Loucy (cell line): Measurements from ENCODE around the gene FFAR3.

Experiments
- H2AFZ ChIP-seq: fragments of 200-600 bp; sonication (generic); 2 replicates; pipeline ENCODE4 v1.6.0; 2016; ENCODE audit warnings: antibody characterized with exemption, mild to moderate bottlenecking, low read length, moderate library complexity
- H3F3A ChIP-seq: fragments of 200-600 bp; 2 replicates; pipeline ENCODE4 v1.6.0; 2016; ENCODE audit warnings: antibody characterized with exemption, low read depth, mild to moderate bottlenecking
- H3K27me3 ChIP-seq: fragments of 200-600 bp; sonication (generic); 2 replicates; pipeline ENCODE4 v1.6.1; 2014; ENCODE audit warnings: low read length, mild to moderate bottlenecking; ENCODE audit not compliant: insufficient read depth, poor library complexity, severe bottlenecking
- H3K36me3 ChIP-seq: fragments of 200-600 bp; sonication (generic); 2 replicates; pipeline ENCODE4 v1.6.1; 2016; ENCODE audit warnings: low read length; ENCODE audit not compliant: insufficient read depth
- H3K4me1 ChIP-seq: fragments of 200-600 bp; sonication (generic); 2 replicates; pipeline ENCODE4 v1.5.1; 2014; ENCODE audit warnings: low read length, mild to moderate bottlenecking; ENCODE audit not compliant: insufficient read depth, poor library complexity, severe bottlenecking
- H3K4me2 ChIP-seq: fragments of 200-600 bp; sonication (generic); 2 replicates; pipeline ENCODE4 v1.6.0; 2014; ENCODE audit warnings: antibody characterized with exemption, low read length, low read depth, mild to moderate bottlenecking; ENCODE audit not compliant: poor library complexity, severe bottlenecking
- H3K4me3 ChIP-seq: fragments of 200-600 bp; sonication (generic); 2 replicates; pipeline ENCODE4 v1.5.1; 2014; ENCODE audit warnings: low read length, mild to moderate bottlenecking, mixed read lengths; ENCODE audit not compliant: poor library complexity, severe bottlenecking
- H3K79me2 ChIP-seq: fragments of 200-600 bp; sonication (generic); 2 replicates; pipeline ENCODE4 v1.6.1; 2014; ENCODE audit warnings: low read length; ENCODE audit not compliant: insufficient read depth
- H3K9ac ChIP-seq: fragments of 200-600 bp; sonication (generic); 2 replicates; pipeline ENCODE4 v1.6.0; 2014; ENCODE audit warnings: mild to moderate bottlenecking, low read depth, low read length, moderate library complexity; ENCODE audit not compliant: poor library complexity, severe bottlenecking
- H3K9me2 ChIP-seq: fragments of 200-600 bp; sonication (generic); replicated peaks from 2 replicates; pipeline ENCODE4 v1.6.1; 2016; ENCODE audit warnings: low read depth, low read length, mixed read lengths
- H3K9me3 ChIP-seq: fragments of 200-600 bp; sonication (generic); 2 replicates; pipeline ENCODE4 v1.6.1; 2014; ENCODE audit warnings: mild to moderate bottlenecking, antibody characterized with exemption, low read length, low read depth; ENCODE audit not compliant: insufficient read depth
- H4K20me1 ChIP-seq: fragments of 200-600 bp; sonication (generic); 2 replicates; pipeline ENCODE4 v1.6.0; 2014; ENCODE audit warnings: antibody characterized with exemption, low read length, mild to moderate bottlenecking; ENCODE audit not compliant: insufficient read depth, poor library complexity, severe bottlenecking
- CTCF ChIP-seq: fragments of 200-600 bp; sonication (generic); conservative IDR thresholded peaks from 2 replicates; pipeline ENCODE4 v1.5.1; 2014; ENCODE audit warnings: mild to moderate bottlenecking, antibody characterized with exemption, low read length
- EZH2phosphoT487 ChIP-seq: fragments of 200-600 bp; IDR thresholded peaks from 2 replicates; pipeline ENCODE4 v1.6.1; 2018; ENCODE audit warnings: antibody characterized with exemption, mild to moderate bottlenecking, moderate library complexity, borderline replicate concordance

FFAR3 gene

GRCh38 chr19:35334144-35334753 lies 24.0 kb upstream of the FFAR3 start:
- Histone ChIP-seq H3K9ac (no peak overlapping the region), H3K27me3 (no peaks in the 10 kb centered on the region), H3K4me3 (no peak overlapping the region), H3K9me2 (no peaks in the 10 kb centered on the region), H3K9me3 (no peaks in the 10 kb centered on the region), H3K36me3 (no peaks in the 10 kb centered on the region), H3K79me2 (no peaks in the 10 kb centered on the region), H3F3A (no peaks in the 10 kb centered on the region), H3K4me2 (no peak overlapping the region), H3K4me1 (peaks cover 10% of the 10 kb centered on the region), H2AFZ (no peak overlapping the region), H4K20me1 (no peaks in the 10 kb centered on the region)
- TF ChIP-seq CTCF (no peak), EZH2phosphoT487 (no peak)

- Histone ChIP-seq H3F3A (no peaks in the 10 kb centered on the region), H3K9me2 (no peaks in the 10 kb centered on the region), H3K36me3 (no peaks in the 10 kb centered on the region), H3K9me3 (no peaks in the 10 kb centered on the region), H2AFZ (no peak overlapping the region), H3K27me3 (no peaks in the 10 kb centered on the region), H3K9ac (no peak overlapping the region), H3K4me3 (no peak overlapping the region), H3K79me2 (no peaks in the 10 kb centered on the region), H3K4me1 (peaks cover 5% of the 10 kb centered on the region), H3K4me2 (no peak overlapping the region), H4K20me1 (no peaks in the 10 kb centered on the region)
- TF ChIP-seq CTCF: no peak
- TF ChIP-seq EZH2phosphoT487: no peak
Observed at GRCh38 chr19:35336166-35336955, 21.9 kb upstream of the FFAR3 start.

- Histone ChIP-seq H4K20me1 (no peaks in the 10 kb centered on the region), H3K79me2 (no peaks in the 10 kb centered on the region), H3K4me2 (no peak overlapping the region), H3K9me3 (no peaks in the 10 kb centered on the region), H3K27me3 (no peaks in the 10 kb centered on the region), H3K4me3 (no peak overlapping the region), H3F3A (no peaks in the 10 kb centered on the region), H3K4me1 (peaks cover 5% of the 10 kb centered on the region), H3K9me2 (no peaks in the 10 kb centered on the region), H2AFZ (peak overlapping the region; percentile 43; the same call in 1 of the 2 replicates), H3K9ac (no peak overlapping the region), H3K36me3 (no peaks in the 10 kb centered on the region)
- no peak for TF ChIP-seq CTCF
- no peak for TF ChIP-seq EZH2phosphoT487
Observed at GRCh38 chr19:35337097-35337983, 20.9 kb upstream of the FFAR3 start.
